UCSD-AML1 (cell line): Measurements from ENCODE around the gene KRT13.

ENCODE experiments used
- DNase-seq: peaks from one replicate; lab custom pipeline; 2025; ENCODE audit not compliant: unreplicated experiment; lab: John Stamatoyannopoulos, UW

KRT13 gene

GRCh38 chr17:41475421-41475820 lies 30.0 kb downstream of the KRT13 start:
- no peak for DNase-seq

GRCh38 chr17:41474863-41475262 lies 30.5 kb downstream of the KRT13 start:
- no peak for DNase-seq

- DNase-seq: no peak
Observed at GRCh38 chr17:41468346-41468745, 37.1 kb downstream of the KRT13 start.

GRCh38 chr17:41467561-41467960 lies 37.9 kb downstream of the KRT13 start:
- no peak for DNase-seq

GRCh38 chr17:41466988-41467387 lies 38.4 kb downstream of the KRT13 start, which contains the start of gene KRT32:
KRT32 (minus strand) TSS chr17:41467386; CDS start chr17:41467325, 61 bp downstream.
- no peak for DNase-seq

- no peak for DNase-seq
Observed at GRCh38 chr17:41464682-41465081, 40.7 kb downstream of the KRT13 start.

GRCh38 chr17:41464173-41464572 lies 41.2 kb downstream of the KRT13 start:
- no peak for DNase-seq

- no peak for DNase-seq
Observed at GRCh38 chr17:41463746-41464145, 41.7 kb downstream of the KRT13 start.

GRCh38 chr17:41462705-41463104 lies 42.7 kb downstream of the KRT13 start:
- no peak for DNase-seq

GRCh38 chr17:41457676-41458075 lies 47.7 kb downstream of the KRT13 start:
- DNase-seq: no peak

GRCh38 chr17:41456204-41456603 lies 49.2 kb downstream of the KRT13 start:
- DNase-seq: no peak

GRCh38 chr17:41455236-41455635 lies 50.2 kb downstream of the KRT13 start:
- DNase-seq: no peak

GRCh38 chr17:41453066-41453465 lies 52.3 kb downstream of the KRT13 start:
- no peak for DNase-seq

GRCh38 chr17:41452281-41452680 lies 53.1 kb downstream of the KRT13 start:
- no peak for DNase-seq

GRCh38 chr17:41451154-41451728 lies 54.2 kb downstream of the KRT13 start:
- no peak for DNase-seq
